ENCODE data around the gene CLN5.

The CLN5 gene

DNA sequence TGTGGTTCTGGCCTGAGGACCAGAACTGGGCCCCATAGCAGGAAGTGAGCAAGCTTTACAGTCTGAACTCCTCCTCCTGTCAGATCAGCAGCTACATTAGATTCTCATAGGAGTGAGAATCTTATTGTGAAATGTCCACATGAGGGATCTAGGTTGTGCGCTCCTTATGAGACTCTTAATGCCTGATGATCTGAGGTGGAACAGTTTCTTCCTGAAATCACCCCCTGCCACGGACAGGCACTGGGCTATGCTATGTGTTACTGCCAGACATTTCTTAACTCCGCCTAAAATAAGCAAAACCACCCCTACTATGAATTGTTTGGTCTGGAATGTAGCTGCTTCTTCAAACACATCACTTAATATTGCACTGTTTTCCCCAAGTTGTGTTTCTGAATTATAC lies 30.5 kb downstream of the CLN5 start:
- no peak for DNase-seq
- peaks cover 76% of the 10 kb centered on the region for H3K36me3 Mint-ChIP-seq (ENCODE audit: low read depth)
- no peaks in the 10 kb centered on the region for H3K9me3 Mint-ChIP-seq
- peaks cover 70% of the 10 kb centered on the region for H3K4me1 Mint-ChIP-seq (ENCODE audit: low read depth)
- H3K27ac Mint-ChIP-seq: peak overlapping the region; percentile 81
- H3K27me3 Mint-ChIP-seq: no peaks in the 10 kb centered on the region
- H3K4me3 Mint-ChIP-seq: peak overlapping the region; percentile 15

DNA sequence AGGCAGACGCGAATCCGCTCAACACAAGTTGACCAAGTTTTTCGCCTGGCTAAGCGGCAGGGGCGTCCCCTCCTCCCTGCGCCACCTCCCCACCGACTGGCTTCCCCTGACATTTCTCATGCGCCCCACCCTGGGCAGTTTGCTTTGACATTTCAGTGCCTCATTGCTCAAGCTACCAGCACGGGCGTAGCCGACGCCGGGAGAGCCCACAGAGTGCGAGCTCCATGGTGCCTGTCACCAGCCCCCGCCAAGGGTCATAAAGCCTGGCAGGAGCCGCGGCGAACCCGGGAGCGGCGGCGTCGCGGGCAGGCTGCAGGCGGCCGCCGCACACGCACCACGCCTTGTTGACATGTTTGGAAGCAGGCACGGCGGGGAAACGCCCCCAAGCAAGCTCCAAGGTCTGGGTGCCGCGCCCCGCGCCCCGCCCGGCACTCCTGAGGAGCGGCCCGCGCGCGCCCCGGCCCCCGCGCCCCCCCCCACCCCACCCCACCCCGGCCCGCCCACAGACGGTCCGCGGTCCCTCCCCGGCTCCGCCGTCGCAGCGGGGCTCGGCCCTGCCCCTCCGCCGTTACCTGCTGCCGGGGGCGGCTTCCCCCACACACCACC lies 34.5 kb downstream of the CLN5 start:
- H3K27ac Mint-ChIP-seq: peak overlapping the region; percentile 95
- DNase-seq: peak; percentile 80
- H3K4me1 Mint-ChIP-seq (ENCODE audit: low read depth): peaks cover 59% of the 10 kb centered on the region
- H3K36me3 Mint-ChIP-seq (ENCODE audit: low read depth): peaks cover 42% of the 10 kb centered on the region
- H3K9me3 Mint-ChIP-seq: no peaks in the 10 kb centered on the region
- no peaks in the 10 kb centered on the region for H3K27me3 Mint-ChIP-seq
- H3K4me3 Mint-ChIP-seq: peak overlapping the region; percentile 90

DNA sequence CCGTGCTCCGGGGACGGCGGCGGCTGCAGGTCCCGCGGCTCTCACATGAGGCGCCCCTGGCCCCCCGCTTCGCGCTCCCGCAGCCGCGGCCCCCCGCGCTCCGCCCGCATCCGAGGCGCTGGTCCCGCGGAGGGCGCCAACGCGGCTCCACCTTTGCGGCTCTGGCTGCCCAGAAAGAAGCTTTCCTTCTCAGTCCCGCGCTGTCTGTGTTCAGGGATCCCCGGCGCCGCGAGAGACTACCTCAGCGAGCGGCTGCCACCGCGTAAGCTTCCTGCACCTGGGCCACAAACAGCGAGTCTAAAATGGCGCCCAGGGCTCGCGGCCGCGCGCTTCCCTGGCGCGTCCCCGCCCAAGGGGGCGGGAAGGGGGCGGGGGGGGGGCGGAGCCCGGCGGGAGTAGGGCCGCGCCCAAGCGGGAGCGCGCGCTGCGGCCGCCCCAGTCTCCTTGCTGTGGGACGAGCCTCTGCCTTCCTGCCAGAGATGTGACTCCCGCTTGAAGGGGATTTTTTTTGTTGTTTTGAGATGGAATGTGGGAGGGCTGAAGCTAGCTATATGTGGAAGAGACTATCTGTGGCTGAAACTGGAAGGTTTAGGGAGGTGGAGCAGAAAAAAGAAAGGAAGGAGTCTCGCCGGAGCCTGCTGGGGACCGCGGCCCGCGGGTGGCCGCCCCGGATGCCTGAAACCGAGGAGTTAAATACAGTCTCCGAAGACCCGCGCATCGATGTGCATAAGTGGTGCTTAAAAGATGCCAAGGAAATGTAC lies 35.2 kb downstream of the CLN5 start, which contains the start of gene FBXL3:
Gene FBXL3, minus strand, starts transcription at position 299 of the 761 bp plus-strand sequence. CDS start 5,299 bp downstream, outside the sequence.
- Mint-ChIP-seq H3K36me3 (ENCODE audit: low read depth) (peaks cover 36% of the 10 kb centered on the region), H3K4me3 (peak within 1 kb of the TSS; percentile 90), H3K27ac (peak within 1 kb of the TSS; percentile 99), H3K27me3 (no peaks in the 10 kb centered on the region), H3K9me3 (no peaks in the 10 kb centered on the region), H3K4me1 (ENCODE audit: low read depth) (peaks cover 56% of the 10 kb centered on the region)
- DNase-seq: peak; percentile 90

DNA sequence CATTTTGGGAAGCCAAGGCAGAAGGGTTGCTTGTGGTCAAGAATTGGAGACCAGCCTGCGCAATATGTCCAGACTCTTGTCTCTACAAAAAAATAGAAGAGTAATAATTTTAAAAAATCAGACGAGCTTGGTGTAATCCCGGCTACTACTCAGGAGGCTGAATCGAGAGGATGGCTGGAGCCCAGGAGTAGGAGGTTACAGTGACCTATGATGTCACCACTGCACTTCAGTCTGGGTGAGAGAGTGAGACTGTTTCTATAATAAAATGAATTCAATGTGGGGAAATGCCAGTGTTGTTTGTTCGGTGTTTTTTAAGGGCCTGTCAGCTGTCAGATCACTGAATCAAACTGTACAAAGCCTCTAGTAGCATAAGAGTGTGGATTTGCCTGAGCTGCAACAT lies 36.3 kb downstream of the CLN5 start:
- DNase-seq: no peak
- peaks cover 44% of the 10 kb centered on the region for H3K4me1 Mint-ChIP-seq (ENCODE audit: low read depth)
- H3K27me3 Mint-ChIP-seq: no peaks in the 10 kb centered on the region
- H3K9me3 Mint-ChIP-seq: no peaks in the 10 kb centered on the region
- no peak overlapping the region for H3K27ac Mint-ChIP-seq
- H3K4me3 Mint-ChIP-seq: peak overlapping the region; percentile 90
- H3K36me3 Mint-ChIP-seq (ENCODE audit: low read depth): peaks cover 26% of the 10 kb centered on the region

DNA sequence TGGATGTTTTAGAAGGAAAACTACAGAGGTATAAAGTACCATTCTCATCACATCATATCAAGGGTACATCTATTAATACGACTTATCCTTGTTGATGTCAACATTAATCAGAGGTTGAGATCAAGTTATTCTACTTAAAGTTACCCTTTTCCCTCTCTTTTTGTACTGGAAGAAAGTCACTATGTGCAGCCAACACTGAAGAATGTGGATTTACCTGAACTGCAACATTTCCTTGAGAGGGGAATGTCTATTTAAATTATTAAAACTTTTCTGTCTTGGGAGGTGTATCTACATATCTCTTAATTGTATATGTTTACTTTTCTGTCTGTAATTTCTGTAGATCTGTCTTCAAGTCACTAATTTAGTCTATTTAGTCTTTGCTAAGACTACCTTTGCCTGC lies 37.6 kb downstream of the CLN5 start:
- Mint-ChIP-seq H3K4me3 (no peak overlapping the region), H3K36me3 (ENCODE audit: low read depth) (peaks cover 19% of the 10 kb centered on the region), H3K4me1 (ENCODE audit: low read depth) (peaks cover 43% of the 10 kb centered on the region), H3K27me3 (no peaks in the 10 kb centered on the region), H3K27ac (no peak overlapping the region), H3K9me3 (no peaks in the 10 kb centered on the region)
- DNase-seq: no peak

DNA sequence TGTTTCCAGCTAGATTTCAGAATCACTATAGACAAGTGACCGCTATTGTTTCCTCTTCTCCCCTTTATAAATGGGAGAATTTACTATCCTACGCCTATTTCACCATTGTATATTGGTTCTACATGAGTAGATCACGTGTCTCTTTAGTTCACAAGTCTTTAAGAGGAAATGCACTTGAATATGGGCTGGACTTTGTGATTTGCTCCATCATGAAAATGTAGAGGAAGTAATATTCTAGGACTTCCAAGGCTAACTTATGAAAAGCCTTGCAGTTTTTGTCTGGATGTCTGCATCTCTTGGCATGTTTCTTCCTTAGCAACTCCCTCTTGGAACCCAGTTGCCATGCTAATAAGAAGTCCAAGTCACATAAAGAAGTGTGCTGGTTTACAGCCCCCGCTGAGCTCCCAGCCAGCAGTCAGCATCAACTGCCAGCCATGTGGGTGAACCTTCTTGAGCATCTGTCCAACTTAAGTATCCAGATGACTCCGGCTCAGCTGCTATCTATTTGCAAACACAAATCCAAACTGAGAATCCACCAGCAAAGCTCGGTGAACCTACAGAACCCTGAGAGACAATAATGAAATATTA lies 39.9 kb downstream of the CLN5 start:
- no peak for DNase-seq
- Mint-ChIP-seq H3K27ac (no peak overlapping the region), H3K9me3 (no peaks in the 10 kb centered on the region), H3K4me1 (ENCODE audit: low read depth) (peaks cover 38% of the 10 kb centered on the region), H3K36me3 (ENCODE audit: low read depth) (peaks cover 4% of the 10 kb centered on the region), H3K27me3 (no peaks in the 10 kb centered on the region), H3K4me3 (no peak overlapping the region)

DNA sequence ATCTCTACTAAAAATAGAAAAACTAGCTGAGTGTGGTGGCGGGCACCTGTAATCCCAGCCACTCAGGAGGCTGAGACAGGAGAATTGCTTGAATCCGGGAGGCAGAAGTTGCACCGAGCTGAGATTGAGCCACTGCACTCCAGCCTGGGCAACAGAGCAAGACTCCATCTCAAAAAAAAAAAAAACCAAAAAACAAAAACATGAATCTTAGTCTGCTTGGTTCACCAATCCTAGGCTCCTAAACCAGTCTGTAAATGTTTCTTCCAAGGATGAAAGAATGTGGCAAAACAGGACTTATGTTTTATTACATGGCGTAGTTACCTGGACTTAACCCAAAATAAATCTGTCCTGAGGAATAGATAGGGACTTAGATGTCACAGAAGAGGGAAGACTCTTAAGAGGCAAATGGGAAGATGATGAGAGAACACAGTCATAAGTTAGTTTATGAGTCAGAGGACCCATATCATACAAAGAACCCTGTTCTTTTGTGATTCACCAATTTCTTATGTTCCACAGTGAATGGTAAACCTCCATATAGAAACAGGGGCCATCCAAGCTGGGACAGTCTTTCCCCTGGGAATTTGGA lies 41.9 kb downstream of the CLN5 start:
- no peak for DNase-seq
- H3K27me3 Mint-ChIP-seq: no peaks in the 10 kb centered on the region
- H3K27ac Mint-ChIP-seq: no peak overlapping the region
- H3K4me3 Mint-ChIP-seq: no peak overlapping the region
- peaks cover 24% of the 10 kb centered on the region for H3K4me1 Mint-ChIP-seq (ENCODE audit: low read depth)
- H3K36me3 Mint-ChIP-seq (ENCODE audit: low read depth): no peaks in the 10 kb centered on the region
- H3K9me3 Mint-ChIP-seq: no peaks in the 10 kb centered on the region

DNA sequence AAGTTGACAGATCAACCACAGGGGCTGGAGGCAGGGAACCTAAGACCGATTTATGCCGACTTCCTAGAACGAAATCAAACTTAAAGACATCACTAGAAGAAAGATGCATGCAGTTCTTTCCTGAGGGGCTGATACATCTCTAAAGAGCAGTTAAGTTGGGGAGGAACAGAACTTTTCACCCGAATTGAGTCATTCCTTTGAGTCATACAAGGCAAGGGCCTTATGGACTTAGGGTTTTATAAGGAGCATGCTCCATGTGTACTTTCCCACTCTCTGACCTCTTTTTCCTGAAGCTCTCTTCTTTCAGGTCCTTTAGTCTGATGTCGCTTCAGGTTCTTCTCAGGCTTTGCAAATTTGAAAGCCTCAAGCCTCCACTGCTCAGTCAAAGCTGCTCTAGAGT lies 43.0 kb downstream of the CLN5 start:
- peaks cover 24% of the 10 kb centered on the region for H3K4me1 Mint-ChIP-seq (ENCODE audit: low read depth)
- no peak for DNase-seq
- no peaks in the 10 kb centered on the region for H3K9me3 Mint-ChIP-seq
- H3K36me3 Mint-ChIP-seq (ENCODE audit: low read depth): no peaks in the 10 kb centered on the region
- H3K27me3 Mint-ChIP-seq: no peaks in the 10 kb centered on the region
- H3K4me3 Mint-ChIP-seq: no peak overlapping the region
- no peak overlapping the region for H3K27ac Mint-ChIP-seq

DNA sequence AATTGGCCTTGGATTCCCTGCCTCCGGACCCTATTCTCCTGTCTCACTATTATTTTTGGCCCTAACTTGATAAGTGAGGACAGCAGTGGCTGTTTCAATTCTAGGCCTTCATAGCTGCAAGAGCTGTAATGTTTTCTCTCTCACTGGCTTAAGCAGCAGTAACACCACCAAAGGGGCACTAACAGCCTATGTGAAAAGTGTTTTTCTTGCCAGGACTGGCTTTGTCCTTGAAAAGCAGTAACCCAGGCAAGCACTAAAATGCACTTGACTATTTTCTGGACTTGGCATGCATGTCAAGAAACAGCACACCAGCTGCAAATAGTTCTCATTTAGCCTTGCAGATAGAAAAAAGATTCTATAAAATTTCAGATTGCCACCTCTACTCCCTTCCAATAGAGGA lies 44.4 kb downstream of the CLN5 start:
- no peak overlapping the region for H3K4me3 Mint-ChIP-seq
- no peaks in the 10 kb centered on the region for H3K9me3 Mint-ChIP-seq
- no peak overlapping the region for H3K27ac Mint-ChIP-seq
- H3K27me3 Mint-ChIP-seq: no peaks in the 10 kb centered on the region
- peaks cover 22% of the 10 kb centered on the region for H3K4me1 Mint-ChIP-seq (ENCODE audit: low read depth)
- no peaks in the 10 kb centered on the region for H3K36me3 Mint-ChIP-seq (ENCODE audit: low read depth)
- no peak for DNase-seq

DNA sequence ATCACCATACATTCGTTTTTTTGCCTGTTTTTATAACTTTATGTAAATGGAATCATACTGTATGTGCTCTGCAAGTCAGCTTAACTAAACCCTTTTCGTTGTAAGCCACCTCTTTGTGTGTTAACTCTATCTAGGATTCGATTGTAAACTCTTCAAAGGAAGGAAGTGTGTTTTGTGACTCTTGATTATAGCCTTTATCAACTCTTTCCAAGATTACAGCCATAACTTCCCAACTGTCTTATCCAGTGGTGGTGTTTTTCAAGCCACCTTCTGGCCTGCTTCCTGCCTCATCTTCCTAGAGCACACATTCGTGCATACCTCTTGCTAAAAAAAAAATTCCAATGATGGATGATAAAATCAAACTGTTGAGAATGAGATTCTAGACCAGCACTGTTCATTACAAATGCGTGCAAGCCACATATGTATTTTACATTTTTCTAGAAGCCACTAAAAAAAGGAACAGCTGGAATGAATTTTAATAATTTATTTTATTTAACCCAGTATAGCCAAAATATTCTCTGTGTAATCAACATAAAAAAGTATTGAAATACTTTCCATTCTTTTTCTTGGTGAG lies 47.1 kb downstream of the CLN5 start:
- Mint-ChIP-seq H3K36me3 (ENCODE audit: low read depth) (peaks cover 12% of the 10 kb centered on the region), H3K27me3 (no peaks in the 10 kb centered on the region), H3K4me1 (ENCODE audit: low read depth) (peaks cover 13% of the 10 kb centered on the region), H3K4me3 (no peak overlapping the region), H3K27ac (no peak overlapping the region), H3K9me3 (no peaks in the 10 kb centered on the region)
- no peak for DNase-seq

DNA sequence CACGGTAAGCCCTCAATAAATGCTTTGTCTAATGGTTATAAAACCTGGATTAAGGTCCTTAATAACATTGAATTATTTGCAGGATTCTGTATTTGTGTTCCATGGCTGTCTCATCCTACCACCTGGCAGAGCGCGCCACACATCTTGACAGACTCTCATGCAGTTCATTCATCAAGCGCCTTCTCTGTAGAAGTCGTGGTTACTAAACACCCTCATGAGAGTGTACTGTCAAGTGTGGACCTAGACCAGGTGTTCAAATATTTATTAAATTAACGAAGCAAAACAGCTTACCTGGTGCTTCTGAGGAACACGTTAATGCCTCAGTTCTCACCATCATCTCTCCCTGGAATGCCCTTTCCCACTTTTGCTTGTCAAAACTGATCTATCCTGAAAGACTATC lies 48.2 kb downstream of the CLN5 start:
- no peak overlapping the region for H3K27ac Mint-ChIP-seq
- H3K4me3 Mint-ChIP-seq: no peak overlapping the region
- peaks cover 20% of the 10 kb centered on the region for H3K36me3 Mint-ChIP-seq (ENCODE audit: low read depth)

DNA sequence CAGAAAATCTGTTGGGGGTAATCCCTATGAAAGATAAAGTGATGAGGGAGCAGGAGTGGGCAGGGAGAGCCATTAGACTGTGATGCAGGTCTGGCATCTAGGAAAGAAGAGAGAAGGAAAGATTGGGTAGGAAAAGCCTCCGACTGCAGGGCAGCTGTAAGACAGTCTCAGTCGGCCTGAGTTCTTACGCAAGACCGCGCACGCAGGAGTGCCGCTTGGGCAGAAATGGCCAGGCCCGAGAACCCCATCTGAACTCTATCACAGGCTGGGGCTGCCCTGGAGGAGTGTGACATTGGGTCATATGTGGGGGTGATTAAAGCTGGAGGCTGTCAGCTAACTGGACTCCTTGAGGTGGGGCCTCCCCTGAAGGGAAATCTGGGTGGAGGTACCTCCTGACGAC lies 49.0 kb downstream of the CLN5 start:
- peaks cover 2% of the 10 kb centered on the region for H3K4me1 Mint-ChIP-seq (ENCODE audit: low read depth)
- DNase-seq: no peak
- no peaks in the 10 kb centered on the region for H3K27me3 Mint-ChIP-seq
- no peak overlapping the region for H3K27ac Mint-ChIP-seq
- H3K9me3 Mint-ChIP-seq: no peaks in the 10 kb centered on the region
- H3K4me3 Mint-ChIP-seq: no peak overlapping the region
- peaks cover 27% of the 10 kb centered on the region for H3K36me3 Mint-ChIP-seq (ENCODE audit: low read depth)

More for the DNA sequence above, 48.2 kb downstream of the CLN5 start:
- no peaks in the 10 kb centered on the region for H3K27me3 Mint-ChIP-seq
- no peak for DNase-seq
- H3K9me3 Mint-ChIP-seq: no peaks in the 10 kb centered on the region
- peaks cover 2% of the 10 kb centered on the region for H3K4me1 Mint-ChIP-seq (ENCODE audit: low read depth)

DNA sequence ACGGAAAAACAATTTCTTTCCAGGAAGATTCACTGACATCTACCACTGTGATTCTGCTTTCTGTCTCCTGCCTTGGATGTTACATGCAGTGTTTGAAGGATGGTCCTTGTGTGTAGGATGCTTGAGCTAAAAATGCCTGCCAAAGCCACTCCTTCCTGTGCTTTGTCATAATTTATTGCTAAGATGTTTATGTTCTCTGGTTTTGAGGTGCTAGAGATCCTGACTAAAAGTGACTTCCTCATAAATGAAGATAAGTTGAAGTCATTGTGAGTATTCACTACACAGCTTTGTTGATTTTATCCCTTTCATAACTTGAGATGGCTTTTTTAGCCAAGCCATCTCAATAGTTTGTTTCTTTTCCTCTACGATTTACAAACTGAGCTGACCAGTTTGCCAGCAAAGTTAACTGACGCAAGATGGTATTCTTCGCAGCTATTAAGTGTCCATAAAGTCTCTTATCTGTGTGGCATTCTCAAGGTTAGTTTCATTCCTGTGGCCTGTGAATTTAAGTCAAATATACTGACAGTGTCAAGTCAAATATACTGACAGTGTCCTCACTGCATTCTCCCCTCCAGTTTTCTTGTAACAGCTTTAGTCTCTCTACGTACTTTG lies 50.8 kb downstream of the CLN5 start:
- Mint-ChIP-seq H3K27ac (peak overlapping the region; percentile 71), H3K9me3 (no peaks in the 10 kb centered on the region), H3K27me3 (no peaks in the 10 kb centered on the region), H3K4me1 (ENCODE audit: low read depth) (peaks cover 5% of the 10 kb centered on the region), H3K4me3 (no peak overlapping the region), H3K36me3 (ENCODE audit: low read depth) (peaks cover 45% of the 10 kb centered on the region)
- DNase-seq: no peak

DNA sequence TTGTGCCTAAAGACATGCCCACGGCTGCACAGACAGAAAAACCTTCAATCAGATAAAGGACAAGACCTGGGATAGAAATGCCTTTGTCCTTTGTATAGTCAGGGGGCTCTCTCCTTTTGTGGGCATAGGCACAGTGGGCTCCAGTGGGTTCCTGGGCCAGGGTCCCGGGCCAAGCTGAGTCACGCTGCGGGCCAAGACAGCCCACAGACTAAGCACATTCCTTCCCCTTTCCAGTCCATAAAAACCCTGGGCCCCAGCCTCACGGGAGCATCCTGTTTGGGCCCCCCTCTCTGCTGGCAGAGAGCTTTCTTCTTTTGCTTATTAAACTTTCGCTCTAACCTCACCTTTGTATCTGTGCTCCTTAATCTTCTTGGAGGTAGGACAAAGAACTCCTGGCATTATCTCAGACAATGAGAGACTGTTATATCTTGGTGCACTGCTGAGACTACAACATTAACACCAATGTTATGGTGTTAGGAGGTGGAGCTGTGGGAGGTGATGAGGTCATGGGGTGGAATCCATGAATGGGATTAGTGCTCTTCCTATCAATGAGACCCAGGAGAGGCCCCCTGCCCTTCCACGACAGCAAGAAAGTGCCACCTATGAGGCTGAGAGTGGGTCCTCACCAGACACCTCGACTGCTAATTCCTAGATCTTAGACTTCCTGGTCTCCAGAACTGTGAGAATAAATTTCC lies 55.9 kb downstream of the CLN5 start:
- no peaks in the 10 kb centered on the region for H3K9me3 Mint-ChIP-seq
- H3K27ac Mint-ChIP-seq: peak overlapping the region; percentile 80
- no peak overlapping the region for H3K4me3 Mint-ChIP-seq
- no peaks in the 10 kb centered on the region for H3K27me3 Mint-ChIP-seq
- peaks cover 8% of the 10 kb centered on the region for H3K4me1 Mint-ChIP-seq (ENCODE audit: low read depth)
- DNase-seq: no peak
- peaks cover 91% of the 10 kb centered on the region for H3K36me3 Mint-ChIP-seq (ENCODE audit: low read depth)

Data from activated T-cell treated with anti-CD3 and anti-CD28 coated beads, Interleukin-2, amount 50 U/mL, for 24 hours (primary cell).